GM23338 (cell line): ENCODE measurements around the gene IKZF3.

ENCODE experiments used
- CREB1 ChIP-seq: fragments of 250-450 bp; sonication (Bioruptor Pico); IDR thresholded peaks from 2 replicates; pipeline ENCODE4 v1.5.0; 2020; ENCODE audit warnings: low read depth, mild to moderate bottlenecking, moderate library complexity
- EZH2 ChIP-seq: fragments of 200-600 bp; sonication (generic); IDR thresholded peaks from one replicate; pipeline ENCODE4 v1.8.0; 2017; ENCODE audit warnings: antibody characterized with exemption, mild to moderate bottlenecking, low read depth; ENCODE audit not compliant: unreplicated experiment
- JUNB ChIP-seq: IDR thresholded peaks from one replicate; pipeline ENCODE4 v1.6.1; 2016; ENCODE audit warnings: antibody characterized with exemption; ENCODE audit not compliant: unreplicated experiment
- POLR2AphosphoS5 ChIP-seq: IDR thresholded peaks from 2 replicates; pipeline ENCODE4 v1.6.1; 2016; ENCODE audit warnings: antibody characterized with exemption, low read depth
- TF ChIP-seq, protein P1 (sequence below), 2 experiments: fragments of 200-600 bp in 1 of 2; sonication (generic) in 1 of 2; conservative IDR thresholded peaks; 2 replicates each; pipeline versions ENCODE4 v1.5.1 to v1.6.1; 2016 to 2017; ENCODE audit warnings: antibody characterized with exemption in 2 of 2, low read depth in 2 of 2, mild to moderate bottlenecking in 2 of 2, moderate library complexity in 1 of 2
- TF ChIP-seq, protein P2 (sequence below): IDR thresholded peaks from one replicate; pipeline ENCODE4 v1.6.1; 2018; ENCODE audit warnings: antibody characterized with exemption; ENCODE audit not compliant: unreplicated experiment
- TF ChIP-seq, protein P3 (sequence below): IDR thresholded peaks from 2 replicates; pipeline ENCODE4 v1.6.1; 2016; ENCODE audit warnings: antibody characterized with exemption

DNA sequence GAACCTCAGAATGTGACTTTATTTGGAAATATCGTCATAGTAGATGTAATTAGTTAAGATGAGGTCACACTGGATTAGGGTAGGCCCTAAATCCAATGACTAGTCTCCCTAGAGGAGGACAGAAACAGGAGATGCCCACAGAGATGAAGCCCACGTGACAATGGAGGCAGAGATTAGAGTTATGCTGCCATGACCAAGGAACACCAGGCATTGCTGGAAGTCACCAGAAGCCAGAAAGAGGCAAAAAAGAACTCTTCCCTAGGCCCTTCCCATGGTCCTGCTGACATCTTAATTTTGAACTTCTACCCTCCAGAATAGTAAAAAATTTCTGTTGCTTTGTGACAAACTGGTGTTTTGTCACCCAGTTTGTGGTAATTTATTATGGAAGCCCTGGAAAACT lies 49.6 kb downstream of the IKZF3 start:
- TF ChIP-seq, protein P1, sequence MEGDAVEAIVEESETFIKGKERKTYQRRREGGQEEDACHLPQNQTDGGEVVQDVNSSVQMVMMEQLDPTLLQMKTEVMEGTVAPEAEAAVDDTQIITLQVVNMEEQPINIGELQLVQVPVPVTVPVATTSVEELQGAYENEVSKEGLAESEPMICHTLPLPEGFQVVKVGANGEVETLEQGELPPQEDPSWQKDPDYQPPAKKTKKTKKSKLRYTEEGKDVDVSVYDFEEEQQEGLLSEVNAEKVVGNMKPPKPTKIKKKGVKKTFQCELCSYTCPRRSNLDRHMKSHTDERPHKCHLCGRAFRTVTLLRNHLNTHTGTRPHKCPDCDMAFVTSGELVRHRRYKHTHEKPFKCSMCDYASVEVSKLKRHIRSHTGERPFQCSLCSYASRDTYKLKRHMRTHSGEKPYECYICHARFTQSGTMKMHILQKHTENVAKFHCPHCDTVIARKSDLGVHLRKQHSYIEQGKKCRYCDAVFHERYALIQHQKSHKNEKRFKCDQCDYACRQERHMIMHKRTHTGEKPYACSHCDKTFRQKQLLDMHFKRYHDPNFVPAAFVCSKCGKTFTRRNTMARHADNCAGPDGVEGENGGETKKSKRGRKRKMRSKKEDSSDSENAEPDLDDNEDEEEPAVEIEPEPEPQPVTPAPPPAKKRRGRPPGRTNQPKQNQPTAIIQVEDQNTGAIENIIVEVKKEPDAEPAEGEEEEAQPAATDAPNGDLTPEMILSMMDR (conservative IDR thresholded peaks at IDR 0.05; ENCODE audit: low read depth in 2 of 2): no peak
- no peak for TF ChIP-seq EZH2
- TF ChIP-seq, protein P2, sequence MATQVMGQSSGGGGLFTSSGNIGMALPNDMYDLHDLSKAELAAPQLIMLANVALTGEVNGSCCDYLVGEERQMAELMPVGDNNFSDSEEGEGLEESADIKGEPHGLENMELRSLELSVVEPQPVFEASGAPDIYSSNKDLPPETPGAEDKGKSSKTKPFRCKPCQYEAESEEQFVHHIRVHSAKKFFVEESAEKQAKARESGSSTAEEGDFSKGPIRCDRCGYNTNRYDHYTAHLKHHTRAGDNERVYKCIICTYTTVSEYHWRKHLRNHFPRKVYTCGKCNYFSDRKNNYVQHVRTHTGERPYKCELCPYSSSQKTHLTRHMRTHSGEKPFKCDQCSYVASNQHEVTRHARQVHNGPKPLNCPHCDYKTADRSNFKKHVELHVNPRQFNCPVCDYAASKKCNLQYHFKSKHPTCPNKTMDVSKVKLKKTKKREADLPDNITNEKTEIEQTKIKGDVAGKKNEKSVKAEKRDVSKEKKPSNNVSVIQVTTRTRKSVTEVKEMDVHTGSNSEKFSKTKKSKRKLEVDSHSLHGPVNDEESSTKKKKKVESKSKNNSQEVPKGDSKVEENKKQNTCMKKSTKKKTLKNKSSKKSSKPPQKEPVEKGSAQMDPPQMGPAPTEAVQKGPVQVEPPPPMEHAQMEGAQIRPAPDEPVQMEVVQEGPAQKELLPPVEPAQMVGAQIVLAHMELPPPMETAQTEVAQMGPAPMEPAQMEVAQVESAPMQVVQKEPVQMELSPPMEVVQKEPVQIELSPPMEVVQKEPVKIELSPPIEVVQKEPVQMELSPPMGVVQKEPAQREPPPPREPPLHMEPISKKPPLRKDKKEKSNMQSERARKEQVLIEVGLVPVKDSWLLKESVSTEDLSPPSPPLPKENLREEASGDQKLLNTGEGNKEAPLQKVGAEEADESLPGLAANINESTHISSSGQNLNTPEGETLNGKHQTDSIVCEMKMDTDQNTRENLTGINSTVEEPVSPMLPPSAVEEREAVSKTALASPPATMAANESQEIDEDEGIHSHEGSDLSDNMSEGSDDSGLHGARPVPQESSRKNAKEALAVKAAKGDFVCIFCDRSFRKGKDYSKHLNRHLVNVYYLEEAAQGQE: no peak
- TF ChIP-seq JUNB: no peak
- no peak for TF ChIP-seq POLR2AphosphoS5
- TF ChIP-seq CREB1 (CRISPR knock-in tag): no peak
- TF ChIP-seq, protein P3, sequence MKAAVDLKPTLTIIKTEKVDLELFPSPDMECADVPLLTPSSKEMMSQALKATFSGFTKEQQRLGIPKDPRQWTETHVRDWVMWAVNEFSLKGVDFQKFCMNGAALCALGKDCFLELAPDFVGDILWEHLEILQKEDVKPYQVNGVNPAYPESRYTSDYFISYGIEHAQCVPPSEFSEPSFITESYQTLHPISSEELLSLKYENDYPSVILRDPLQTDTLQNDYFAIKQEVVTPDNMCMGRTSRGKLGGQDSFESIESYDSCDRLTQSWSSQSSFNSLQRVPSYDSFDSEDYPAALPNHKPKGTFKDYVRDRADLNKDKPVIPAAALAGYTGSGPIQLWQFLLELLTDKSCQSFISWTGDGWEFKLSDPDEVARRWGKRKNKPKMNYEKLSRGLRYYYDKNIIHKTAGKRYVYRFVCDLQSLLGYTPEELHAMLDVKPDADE: no peak
